CD4-positive, alpha-beta T cell (primary cell): ENCODE measurements around the gene TTC9B. TPM values are rescaled to one million over a fixed set of nuclear protein-coding genes. Genes with fewer than 3 reads are reported as not detected.

Source experiments
- ATAC-seq: fragments of 200-7000 bp; cut with Tn5 transposase; one replicate; pipeline ENCODE4 v1.10.0; 2022; ENCODE audit warnings: mild to moderate bottlenecking; ENCODE audit not compliant: poor library complexity
- CTCF ChIA-PET: fragments of 350-600 bp; sonication (Branson Sonifier 250); formaldehyde crosslinking; loops from one replicate; lab custom pipeline; 2021; ENCODE audit warnings: antibody characterized with exemption, inconsistent platforms; lab: Charles Lee
- POLR2A ChIA-PET: fragments of 350-600 bp; sonication (Branson Sonifier 250); formaldehyde crosslinking; loops from one replicate; lab custom pipeline; 2021; ENCODE audit warnings: antibody characterized with exemption, inconsistent platforms; lab: Charles Lee
- DNase-seq, 14 experiments: peaks; one replicate each; pipeline ENCODE4 v3.0.0-alpha.2; 2013 to 2020; ENCODE audit warnings: mixed read lengths in 2 of 14
- H3K27ac ChIP-seq, 2 donors: one replicate each; pipeline versions ENCODE4 v1.5.1 to v1.7.0; 2013; ENCODE audit warnings: low read length in 2 of 2, low read depth in 1 of 2, mild to moderate bottlenecking in 1 of 2
- H3K27me3 ChIP-seq, 2 experiments: 1 replicate in 1 of 2; 2 replicates in 1 of 2; pipeline versions ENCODE4 v1.6.1 to v1.7.0; 2013; ENCODE audit warnings: low read length in 2 of 2, control low read depth in 1 of 2, mild to moderate bottlenecking in 1 of 2, moderate library complexity in 1 of 2; ENCODE audit not compliant: insufficient read depth in 2 of 2, control insufficient read depth in 1 of 2
- H3K36me3 ChIP-seq: one replicate; pipeline ENCODE4 v1.6.1; 2013; ENCODE audit warnings: low read length, control low read depth; ENCODE audit not compliant: insufficient read depth
- H3K4me1 ChIP-seq: one replicate; pipeline ENCODE4 v1.6.1; 2013; ENCODE audit warnings: low read length, control low read depth; ENCODE audit not compliant: insufficient read depth
- H3K4me3 ChIP-seq: one replicate; pipeline ENCODE4 v1.5.1; 2013; ENCODE audit warnings: mild to moderate bottlenecking, low read length, moderate library complexity
- H3K9me3 ChIP-seq, 2 experiments: 1 replicate in 1 of 2; 2 replicates in 1 of 2; pipeline versions ENCODE4 v1.6.1 to v1.7.0; 2013; ENCODE audit warnings: low read length in 2 of 2, mild to moderate bottlenecking in 2 of 2, control low read depth in 1 of 2, moderate library complexity in 1 of 2; ENCODE audit not compliant: control insufficient read depth in 1 of 2, insufficient read depth in 1 of 2
- H3K27ac Mint-ChIP-seq: one replicate; pipeline ENCODE4 v1.8.0; 2020; ENCODE audit warnings: mixed read lengths
- H3K27me3 Mint-ChIP-seq: one replicate; pipeline ENCODE4 v1.8.0; 2021; ENCODE audit warnings: mixed read lengths
- H3K36me3 Mint-ChIP-seq: one replicate; pipeline ENCODE4 v1.8.0; 2021; ENCODE audit warnings: low read depth, mixed read lengths
- H3K4me1 Mint-ChIP-seq: one replicate; pipeline ENCODE4 v1.8.0; 2021; ENCODE audit warnings: low read depth, mixed read lengths
- H3K4me3 Mint-ChIP-seq: one replicate; pipeline ENCODE4 v1.8.0; 2020; ENCODE audit warnings: mild to moderate bottlenecking, mixed read lengths
- H3K9me3 Mint-ChIP-seq: one replicate; pipeline ENCODE4 v1.8.0; 2020; ENCODE audit warnings: mixed read lengths
- intact Hi-C, 2 experiments: fragments of 100-400 bp; cut with DNase I in 1 of 2; cut with micrococcal nuclease in 1 of 2; formaldehyde crosslinking; loops; one replicate each; pipeline versions ENCODE4 v1.15.1 to v1.9.0; 2023 to 2025; cut with DNase I, micrococcal nuclease
- total RNA-seq, 174 experiments: library from RNA in 2 of 174; stranded (reverse) in 2 of 174; gene quantifications; one replicate each; pipeline ENCODE4 v1.2.3 and lab custom pipeline; 2021 to 2026
- TF ChIP-seq, protein P1 (sequence below): fragments of 200-600 bp; IDR thresholded peaks from one replicate; pipeline ENCODE4 v1.8.0; 2022; ENCODE audit warnings: antibody characterized with exemption, mild to moderate bottlenecking

Gene TTC9B
- total RNA-seq, 2 experiments from 2014 or later = not detected

GRCh38 chr19:40192758-40193586 lies 25.2 kb downstream of the TTC9B start:
- DNase-seq = no peak
- TF ChIP-seq, protein P1, sequence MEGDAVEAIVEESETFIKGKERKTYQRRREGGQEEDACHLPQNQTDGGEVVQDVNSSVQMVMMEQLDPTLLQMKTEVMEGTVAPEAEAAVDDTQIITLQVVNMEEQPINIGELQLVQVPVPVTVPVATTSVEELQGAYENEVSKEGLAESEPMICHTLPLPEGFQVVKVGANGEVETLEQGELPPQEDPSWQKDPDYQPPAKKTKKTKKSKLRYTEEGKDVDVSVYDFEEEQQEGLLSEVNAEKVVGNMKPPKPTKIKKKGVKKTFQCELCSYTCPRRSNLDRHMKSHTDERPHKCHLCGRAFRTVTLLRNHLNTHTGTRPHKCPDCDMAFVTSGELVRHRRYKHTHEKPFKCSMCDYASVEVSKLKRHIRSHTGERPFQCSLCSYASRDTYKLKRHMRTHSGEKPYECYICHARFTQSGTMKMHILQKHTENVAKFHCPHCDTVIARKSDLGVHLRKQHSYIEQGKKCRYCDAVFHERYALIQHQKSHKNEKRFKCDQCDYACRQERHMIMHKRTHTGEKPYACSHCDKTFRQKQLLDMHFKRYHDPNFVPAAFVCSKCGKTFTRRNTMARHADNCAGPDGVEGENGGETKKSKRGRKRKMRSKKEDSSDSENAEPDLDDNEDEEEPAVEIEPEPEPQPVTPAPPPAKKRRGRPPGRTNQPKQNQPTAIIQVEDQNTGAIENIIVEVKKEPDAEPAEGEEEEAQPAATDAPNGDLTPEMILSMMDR = no peak
- Mint-ChIP-seq H3K4me3 (peak overlapping the region; percentile 86), H3K27ac (peak overlapping the region; percentile 42), H3K36me3 (peaks cover 5% of the 10 kb centered on the region), H3K27me3 (no peaks in the 10 kb centered on the region), H3K4me1 (peaks cover 45% of the 10 kb centered on the region), H3K9me3 (no peaks in the 10 kb centered on the region)
- peaks cover 31% of the 10 kb centered on the region for H3K4me1 ChIP-seq
- H3K27me3 ChIP-seq = no peaks in the 10 kb centered on the region
- POLR2A ChIA-PET = no interaction called here
- H3K4me3 ChIP-seq = no peak overlapping the region
- H3K9me3 ChIP-seq = no peaks in the 10 kb centered on the region
- H3K36me3 ChIP-seq = no peaks in the 10 kb centered on the region
- CTCF ChIA-PET = no interaction called here
- ATAC-seq = no peak
- intact Hi-C loops = loop anchor here in 1 of 2 experiments (2.0 to 10.0 kb wide), 5 partner anchors 32 to 748 kb away; partner anchors contain the start of genes SUPT5H, ZNF546 and ZNF780A
- H3K27ac ChIP-seq = no peak overlapping the region

DNA sequence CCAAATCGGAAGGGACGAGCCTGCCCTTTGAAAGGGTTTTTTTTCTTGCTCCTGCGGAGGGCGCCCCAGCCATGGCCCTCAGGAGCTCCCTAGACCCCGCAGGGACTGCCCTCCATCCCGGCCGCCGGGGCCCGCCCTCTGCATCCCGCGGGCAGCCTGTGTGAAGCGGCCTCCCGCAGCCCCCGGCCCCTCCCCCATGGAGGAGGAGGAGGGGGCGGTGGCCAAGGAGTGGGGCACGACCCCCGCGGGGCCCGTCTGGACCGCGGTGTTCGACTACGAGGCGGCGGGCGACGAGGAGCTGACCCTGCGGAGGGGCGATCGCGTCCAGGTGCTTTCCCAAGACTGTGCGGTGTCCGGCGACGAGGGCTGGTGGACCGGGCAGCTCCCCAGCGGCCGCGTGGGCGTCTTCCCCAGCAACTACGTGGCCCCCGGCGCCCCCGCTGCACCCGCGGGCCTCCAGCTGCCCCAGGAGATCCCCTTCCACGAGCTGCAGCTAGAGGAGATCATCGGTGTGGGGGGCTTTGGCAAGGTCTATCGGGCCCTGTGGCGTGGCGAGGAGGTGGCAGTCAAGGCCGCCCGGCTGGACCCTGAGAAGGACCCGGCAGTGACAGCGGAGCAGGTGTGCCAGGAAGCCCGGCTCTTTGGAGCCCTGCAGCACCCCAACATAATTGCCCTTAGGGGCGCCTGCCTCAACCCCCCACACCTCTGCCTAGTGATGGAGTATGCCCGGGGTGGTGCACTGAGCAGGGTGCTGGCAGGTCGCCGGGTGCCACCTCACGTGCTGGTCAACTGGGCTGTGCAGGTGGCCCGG lies 26.1 kb downstream of the TTC9B start:
- Histone ChIP-seq H3K27me3 (no peaks in the 10 kb centered on the region), H3K36me3 (no peaks in the 10 kb centered on the region), H3K9me3 (no peaks in the 10 kb centered on the region), H3K27ac (no peak overlapping the region), H3K4me1 (peaks cover 31% of the 10 kb centered on the region), H3K4me3 (peak overlapping the region; percentile 55)
- DNase-seq (peak in 8 of 14 experiments; percentile 4 to 46 (median 10)), ATAC-seq (no peak)
- Mint-ChIP-seq H3K9me3 (no peaks in the 10 kb centered on the region), H3K27me3 (no peaks in the 10 kb centered on the region), H3K4me3 (peak overlapping the region; percentile 86), H3K27ac (peak overlapping the region; percentile 42), H3K36me3 (peaks cover 5% of the 10 kb centered on the region), H3K4me1 (peaks cover 45% of the 10 kb centered on the region)
- ChIA-PET CTCF (no interaction called here), POLR2A (no interaction called here)
- intact Hi-C loops = loop anchor here in 1 of 2 experiments (1.0 to 10.0 kb wide), 7 partner anchors 33 to 747 kb away; partner anchors contain the start of genes C19orf47, PLD3, SUPT5H and ZNF546
- TF ChIP-seq, protein P1 = no peak
